RPMI7951 (cell line): ENCODE measurements around the gene GPR75. TPM values are rescaled to one million over a fixed set of nuclear protein-coding genes. Genes with fewer than 3 reads are reported as not detected.

ENCODE experiments used
- DNase-seq: peaks from one replicate; pipeline ENCODE4 v3.0.0-alpha.2; 2012; ENCODE audit warnings: low read depth
- total RNA-seq: library from RNA; depleted of rRNA; stranded (reverse); fragments of >200 nt; shearing (Covaris generic); gene quantifications from 2 replicates; pipeline ENCODE4 v1.2.3, GENCODE V29; 2014; rRNA removed

GPR75 gene
- 1.1 and 1.4 TPM in 2 replicates for total RNA-seq

GRCh38 chr2:53859206-53860181 is at the start of gene GPR75:
GPR75 (minus strand) TSS chr2:53859967; CDS start chr2:53854756, 5,211 bp downstream.
- no peak for DNase-seq

DNA sequence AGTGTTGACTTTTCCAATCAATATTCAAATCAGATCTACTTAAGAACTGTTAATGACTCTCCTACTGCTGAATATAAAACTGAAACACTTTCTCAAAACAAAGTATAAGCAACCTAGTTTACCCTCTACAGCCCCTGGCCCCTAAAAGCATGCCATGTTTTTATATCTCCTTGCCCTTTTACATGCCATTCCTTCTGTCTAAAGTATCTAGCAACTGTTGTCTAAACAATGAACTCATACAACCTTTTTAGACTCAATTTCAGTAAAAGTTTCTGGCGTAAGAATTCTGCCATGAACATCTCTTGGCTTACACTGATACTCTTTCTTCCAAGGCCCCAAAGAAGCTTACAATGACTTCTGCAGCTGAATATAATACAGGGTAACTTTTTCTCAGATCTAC is 47.8 kb upstream of the GPR75 start:
- no peak for DNase-seq

- no peak for DNase-seq
Measured at GRCh38 chr2:53905396-53905795, 45.6 kb upstream of the GPR75 start.

DNA sequence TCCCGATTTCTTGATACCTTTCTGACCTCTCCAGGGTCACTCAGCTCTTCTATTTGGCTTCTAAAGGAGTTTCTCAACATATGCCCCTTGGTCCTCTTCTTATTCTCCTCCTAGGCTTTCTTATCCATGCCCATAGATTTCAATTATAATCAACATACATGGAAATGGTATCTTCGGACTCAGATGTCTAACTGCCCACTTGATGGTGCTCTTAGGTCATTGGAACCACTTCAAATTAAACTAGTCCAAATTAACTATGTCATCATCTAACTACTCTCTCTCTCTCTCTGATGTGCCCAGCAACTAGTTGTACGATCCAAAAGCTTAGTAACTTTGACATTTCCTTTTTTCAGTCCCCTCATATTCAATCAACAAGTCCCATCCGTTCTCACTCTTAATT is 43.2 kb upstream of the GPR75 start:
- DNase-seq = no peak

DNA sequence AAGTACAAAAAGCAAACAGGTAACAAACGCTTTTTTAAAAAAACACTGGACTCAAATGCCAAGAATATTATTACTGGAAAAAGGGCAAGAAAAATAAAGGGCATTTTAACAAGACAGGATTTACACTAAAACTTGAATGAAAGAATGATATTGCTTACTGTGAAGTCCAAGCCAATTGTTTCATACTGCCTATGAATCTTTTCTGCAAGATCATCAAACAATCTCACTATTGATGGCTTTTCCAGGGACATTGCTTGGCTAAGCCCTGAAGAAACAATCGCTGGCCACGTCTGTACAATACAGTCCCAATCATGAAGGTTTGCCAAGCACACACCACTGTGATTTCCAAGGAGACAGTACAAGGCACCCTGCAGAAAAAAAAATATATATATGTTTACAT is 41.4 kb upstream of the GPR75 start:
- DNase-seq = no peak

DNA sequence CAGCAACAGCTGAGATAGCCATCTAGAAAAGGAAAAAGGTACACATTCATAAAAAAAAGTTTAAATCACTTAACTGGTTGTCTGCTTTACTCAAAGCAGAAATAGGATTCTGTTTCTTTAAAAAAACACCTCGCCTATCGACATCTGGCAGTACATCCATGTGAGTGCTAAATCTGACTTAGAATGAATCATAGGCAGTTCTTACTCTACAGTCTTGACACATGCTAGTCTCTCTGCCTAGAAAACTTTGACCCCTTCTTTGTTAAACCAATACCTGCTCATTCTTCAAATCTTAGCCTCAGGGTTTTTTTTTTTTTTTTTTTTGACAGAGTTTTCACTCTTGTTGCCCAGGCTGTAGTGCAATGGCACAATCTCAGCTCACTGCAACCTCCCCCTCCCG is 37.1 kb upstream of the GPR75 start:
- peak; percentile 80 for DNase-seq

DNA sequence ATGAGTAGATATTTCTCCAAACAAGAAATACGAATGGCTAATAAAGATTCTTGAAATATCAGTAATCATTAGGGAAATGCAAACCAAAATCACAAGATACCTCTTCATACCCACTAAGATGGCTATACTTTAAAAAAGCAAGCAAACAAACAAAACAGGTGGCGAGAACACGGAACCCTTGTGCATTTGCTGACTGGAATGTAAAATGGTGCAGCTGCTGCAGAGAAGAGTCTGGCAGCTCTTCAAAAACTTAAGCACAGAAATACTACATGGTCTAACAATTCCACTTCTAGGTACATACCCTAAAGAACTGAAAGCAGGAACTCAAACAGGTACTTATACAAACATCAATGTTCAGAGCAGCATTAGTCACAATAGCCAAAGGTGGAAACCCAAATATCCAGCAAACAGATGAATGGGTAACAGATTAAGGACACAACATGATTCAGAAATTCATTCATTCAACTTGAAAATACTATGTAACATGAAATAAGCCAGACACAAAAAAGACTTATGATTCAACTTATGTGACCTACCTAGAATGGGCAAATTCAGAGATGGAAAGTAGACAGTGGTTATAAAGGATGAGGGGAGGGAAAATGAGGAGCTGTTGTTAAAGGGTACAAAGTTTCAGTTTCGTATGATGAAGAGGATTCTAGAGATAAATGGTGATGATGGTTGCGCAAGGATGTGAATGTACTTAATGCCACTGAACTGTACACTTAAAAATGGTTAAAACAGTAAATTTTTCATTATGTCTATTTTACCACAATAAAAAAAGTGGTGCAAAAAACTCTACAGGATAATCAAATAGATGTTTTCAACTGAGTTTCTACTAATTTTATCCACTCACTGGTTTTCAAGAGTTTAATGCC is 26.9 kb upstream of the GPR75 start:
- DNase-seq = no peak

GRCh38 chr2:53884883-53885282 is 25.1 kb upstream of the GPR75 start:
- DNase-seq = no peak

DNA sequence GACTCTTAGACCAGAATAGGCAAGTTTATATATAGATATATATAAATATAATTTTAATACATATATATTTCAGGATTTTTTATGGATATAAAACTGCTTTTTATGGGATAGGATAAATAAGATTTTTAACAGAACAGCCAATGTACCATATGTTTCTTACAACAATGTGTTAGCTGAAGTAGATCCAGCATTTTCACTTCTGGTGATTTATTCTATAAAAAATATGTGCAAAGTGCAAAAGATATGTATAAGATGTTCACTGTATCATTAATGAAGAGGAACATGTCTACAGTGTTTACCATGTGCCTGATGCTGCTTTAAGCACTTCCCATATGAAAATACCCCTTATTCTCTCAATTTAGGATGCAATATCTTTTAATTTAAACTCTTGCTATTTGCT is 22.2 kb upstream of the GPR75 start:
- DNase-seq = no peak

- DNase-seq = no peak
Measured at GRCh38 chr2:53881360-53881759, 21.6 kb upstream of the GPR75 start.

DNA sequence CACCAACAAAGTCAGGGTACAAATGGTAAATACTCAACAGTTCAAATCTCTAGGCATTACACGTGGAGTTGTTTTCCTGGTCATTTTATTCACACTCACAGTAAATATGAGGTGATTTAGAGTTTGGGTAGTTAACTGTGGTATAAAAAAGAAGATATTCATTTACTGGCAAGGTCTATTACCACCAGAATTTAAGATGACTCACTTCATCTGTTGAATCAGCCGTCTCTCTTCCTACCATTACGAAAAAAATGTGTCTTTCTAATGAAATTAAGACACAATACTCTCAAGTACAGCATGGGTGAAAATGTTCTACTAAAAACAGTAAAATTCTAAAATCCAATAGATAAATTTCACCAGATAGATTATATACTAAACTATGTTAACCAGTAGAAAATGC is 21.0 kb upstream of the GPR75 start:
- DNase-seq = peak; percentile 61

DNA sequence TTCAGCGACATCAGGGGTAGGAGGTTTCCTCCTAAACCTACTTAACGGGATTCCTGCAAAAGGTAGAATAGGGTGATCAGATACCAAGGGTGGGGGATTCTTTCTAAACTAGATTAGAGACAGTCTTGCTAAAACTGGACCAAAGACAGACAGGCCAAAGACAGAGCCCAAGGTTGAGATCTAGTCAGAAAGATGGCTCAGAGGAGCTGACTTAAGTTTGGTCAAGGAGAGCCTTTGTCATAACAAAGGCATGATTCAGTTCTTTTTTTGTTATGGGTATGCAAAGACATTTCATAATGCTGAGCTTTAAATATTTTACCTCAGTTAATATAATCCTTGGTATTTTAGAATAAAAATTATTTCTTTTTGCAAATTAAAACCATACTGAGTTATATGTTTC is 17.8 kb upstream of the GPR75 start:
- no peak for DNase-seq

DNA sequence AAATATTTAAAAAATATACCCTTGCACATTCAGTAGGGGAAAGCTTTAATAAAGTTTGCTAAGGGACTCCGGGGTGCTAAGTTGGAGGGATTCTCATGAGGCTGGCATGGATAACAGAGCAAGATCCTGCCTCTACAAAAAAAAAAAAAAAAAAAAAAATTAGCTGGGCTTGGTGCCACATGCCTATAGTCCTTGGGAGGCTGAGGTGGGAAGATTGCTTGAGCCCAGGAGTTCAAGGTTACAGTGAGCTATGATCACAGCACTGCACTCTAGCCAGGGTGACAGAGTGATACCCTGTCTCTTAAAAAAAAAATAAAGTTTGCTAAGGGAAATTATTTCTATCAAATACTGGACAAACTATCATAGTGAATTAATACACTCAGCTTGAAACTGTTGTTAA is 17.3 kb upstream of the GPR75 start:
- no peak for DNase-seq

- DNase-seq = no peak
Measured at GRCh38 chr2:53874401-53874950, 14.7 kb upstream of the GPR75 start.

DNA sequence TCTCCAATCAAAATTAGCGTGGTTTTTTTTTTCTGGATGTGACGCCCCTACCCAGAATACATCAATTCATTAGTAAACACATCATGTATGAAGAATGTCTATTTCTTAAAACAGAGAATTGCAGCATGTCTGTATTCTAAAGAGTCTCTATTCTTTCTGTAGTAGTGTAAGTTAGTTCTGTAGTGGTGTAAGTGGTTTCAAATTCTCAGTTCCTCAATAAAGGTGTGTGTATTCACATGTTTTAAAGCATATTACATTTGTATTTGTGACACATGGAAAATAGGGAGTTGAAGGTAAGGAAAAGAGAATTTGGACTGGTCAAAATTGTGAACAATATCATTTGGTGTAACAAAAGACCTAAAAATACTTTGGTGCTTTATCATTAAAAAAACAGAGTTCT is 8.0 kb upstream of the GPR75 start:
- no peak for DNase-seq

- DNase-seq = no peak
Measured at GRCh38 chr2:53867169-53867568, 7.4 kb upstream of the GPR75 start.

GRCh38 chr2:53865962-53866361 is 6.2 kb upstream of the GPR75 start:
- DNase-seq = no peak

GRCh38 chr2:53865264-53865663 is 5.5 kb upstream of the GPR75 start:
- no peak for DNase-seq

DNA sequence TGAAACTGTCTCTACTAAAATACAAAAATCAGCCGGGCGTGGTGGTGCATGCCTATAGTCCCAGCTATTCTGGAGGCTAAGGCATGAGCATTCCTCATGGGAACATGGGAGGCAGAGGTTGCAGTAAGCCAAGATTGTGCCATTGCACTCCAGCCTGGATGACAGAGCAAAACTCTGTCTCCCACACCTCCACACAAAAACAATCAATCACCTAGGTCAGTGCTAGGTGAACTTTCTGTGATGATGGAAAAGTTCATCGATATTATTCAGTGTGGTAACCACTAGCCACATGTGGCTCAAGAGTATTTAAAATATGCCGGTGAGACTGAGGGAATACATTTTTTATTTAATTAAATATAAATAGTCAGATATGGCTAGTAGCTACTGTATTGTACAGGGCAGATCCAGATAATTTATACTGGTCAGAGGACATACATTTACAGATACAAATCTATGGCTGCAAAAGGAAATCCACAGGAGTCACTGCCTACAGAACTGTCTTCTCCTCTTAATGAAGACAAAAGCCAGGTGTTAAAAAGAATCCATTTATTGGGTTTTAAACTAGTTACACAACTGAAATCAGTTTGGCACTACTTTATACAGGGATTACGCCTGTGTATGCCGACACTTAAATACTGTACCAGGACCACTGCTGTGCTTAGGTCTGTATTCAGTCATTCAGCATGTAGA is 3.9 kb upstream of the GPR75 start:
- no peak for DNase-seq

- DNase-seq = no peak
Measured at GRCh38 chr2:53861824-53862223, 2.1 kb upstream of the GPR75 start.

DNA sequence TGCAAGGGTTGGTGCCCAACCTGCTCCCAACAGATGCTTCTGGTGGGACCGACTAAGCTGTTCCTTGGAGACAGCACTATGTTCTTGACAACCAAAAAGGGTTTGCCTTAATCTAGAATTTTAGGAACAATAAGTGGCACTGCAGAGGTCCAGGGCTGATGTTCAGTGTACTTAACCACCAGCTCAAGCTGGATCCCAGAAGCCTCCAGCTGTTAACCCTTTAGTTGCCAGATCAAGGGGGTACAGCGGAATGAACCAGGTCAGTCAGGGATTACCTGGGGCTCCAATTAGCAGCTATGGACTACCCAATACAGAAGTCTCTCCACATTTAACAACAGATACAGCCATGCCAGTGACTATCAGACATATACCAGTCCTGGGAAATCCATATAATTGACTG is 3.5 kb downstream of the GPR75 start:
- no peak for DNase-seq

- no peak for DNase-seq
Measured at GRCh38 chr2:53854678-53855077, 5.1 kb downstream of the GPR75 start.
